GM12865 (cell line): ENCODE results near the gene IFI30.

ENCODE experiments used
- DNase-seq: peaks from one replicate; pipeline ENCODE4 v3.0.0; 2010; ENCODE audit warnings: low read depth
- H3K4me3 ChIP-seq: 2 replicates; pipeline ENCODE4 v1.5.1; 2011; ENCODE audit warnings: mild to moderate bottlenecking, low read depth, low read length, control low read depth
- CTCF ChIP-seq: IDR thresholded peaks from 2 replicates; pipeline ENCODE4 v1.5.1; 2011; ENCODE audit warnings: low read length, control low read depth, low read depth, inconsistent platforms; ENCODE audit not compliant: insufficient read depth; ENCODE audit errors: missing control alignments

Gene IFI30

GRCh38 chr19:18194181-18194530 is 20.5 kb downstream of the IFI30 start:
- peak overlapping the region; percentile 58 for H3K4me3 ChIP-seq
- no peak for TF ChIP-seq CTCF
- no peak for DNase-seq

- no peak for TF ChIP-seq CTCF
- DNase-seq = peak; percentile 60
- H3K4me3 ChIP-seq = peak overlapping the region; percentile 58
Observed at GRCh38 chr19:18194554-18195238, 21.1 kb downstream of the IFI30 start.

- no peak overlapping the region for H3K4me3 ChIP-seq
- DNase-seq = no peak
- no peak for TF ChIP-seq CTCF
Observed at GRCh38 chr19:18196511-18196845, 22.9 kb downstream of the IFI30 start.

GRCh38 chr19:18197306-18197705 is 23.7 kb downstream of the IFI30 start:
- TF ChIP-seq CTCF = no peak
- no peak overlapping the region for H3K4me3 ChIP-seq
- no peak for DNase-seq

- no peak overlapping the region for H3K4me3 ChIP-seq
- DNase-seq = no peak
- no peak for TF ChIP-seq CTCF
Observed at GRCh38 chr19:18197941-18198340, 24.3 kb downstream of the IFI30 start.

- no peak overlapping the region for H3K4me3 ChIP-seq
- no peak for TF ChIP-seq CTCF
- no peak for DNase-seq
Observed at GRCh38 chr19:18198374-18198773, 24.8 kb downstream of the IFI30 start.

GRCh38 chr19:18202397-18202777 is 28.8 kb downstream of the IFI30 start:
- no peak for TF ChIP-seq CTCF
- DNase-seq = no peak
- H3K4me3 ChIP-seq = no peak overlapping the region
